CD4-positive, alpha-beta T cell treated with Interferon alpha-2 for 1 hour (primary cell): Measurements from ENCODE around the gene IGF2R.
"Not testable (repeated sequence)": the region's sequence is repeated elsewhere in the genome, so short reads cannot be mapped to it uniquely, and the experiment has no call there.

ENCODE experiments used
- DNase-seq, 2 donors: peaks; one replicate each; pipeline ENCODE4 v3.0.0-alpha.2; 2020 to 2022

IGF2R gene

GRCh38 chr6:160104821-160105517 lies 136.1 kb downstream of the IGF2R start:
- DNase-seq = no peak

DNA sequence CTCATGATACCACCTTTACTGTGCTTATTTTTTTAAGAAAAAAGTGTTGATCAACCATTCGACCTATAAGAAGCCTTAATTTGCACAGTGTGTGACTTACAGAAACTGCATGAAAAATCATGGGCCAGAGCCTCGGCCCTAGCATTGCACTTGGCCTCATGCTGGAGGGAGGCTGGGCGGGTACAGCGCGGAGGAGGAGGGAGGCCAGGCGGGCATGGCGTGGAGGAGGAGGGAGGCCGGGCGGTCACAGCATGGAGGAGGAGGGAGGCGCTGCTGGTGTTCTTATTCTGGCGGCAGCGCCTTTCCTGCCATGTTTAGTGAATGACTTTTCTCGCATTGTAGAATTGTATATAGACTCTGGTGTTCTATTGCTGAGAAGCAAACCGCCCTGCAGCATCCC lies 137.1 kb downstream of the IGF2R start:
- no peak for DNase-seq

GRCh38 chr6:160106701-160107100 lies 137.8 kb downstream of the IGF2R start:
- no peak for DNase-seq

DNA sequence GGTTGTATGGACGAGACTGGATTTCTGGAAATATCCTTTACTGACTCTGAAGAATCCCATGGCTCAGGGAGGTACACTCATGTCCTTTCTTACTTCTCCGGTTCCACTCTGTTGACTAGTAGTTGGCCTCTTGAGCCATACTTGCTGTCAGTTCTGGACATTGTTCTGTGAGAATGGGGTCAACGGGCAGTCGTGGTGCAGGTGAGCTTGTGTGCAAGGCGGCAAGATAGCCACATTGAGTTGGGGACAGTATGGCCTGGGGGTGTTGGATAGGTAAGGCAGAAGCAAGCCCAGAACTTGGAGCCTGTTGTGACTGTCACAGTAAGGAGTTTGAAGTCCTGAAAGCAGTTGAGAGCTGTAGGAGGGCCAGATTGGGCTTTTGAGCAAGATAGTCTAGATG lies 139.2 kb downstream of the IGF2R start:
- no peak for DNase-seq

DNA sequence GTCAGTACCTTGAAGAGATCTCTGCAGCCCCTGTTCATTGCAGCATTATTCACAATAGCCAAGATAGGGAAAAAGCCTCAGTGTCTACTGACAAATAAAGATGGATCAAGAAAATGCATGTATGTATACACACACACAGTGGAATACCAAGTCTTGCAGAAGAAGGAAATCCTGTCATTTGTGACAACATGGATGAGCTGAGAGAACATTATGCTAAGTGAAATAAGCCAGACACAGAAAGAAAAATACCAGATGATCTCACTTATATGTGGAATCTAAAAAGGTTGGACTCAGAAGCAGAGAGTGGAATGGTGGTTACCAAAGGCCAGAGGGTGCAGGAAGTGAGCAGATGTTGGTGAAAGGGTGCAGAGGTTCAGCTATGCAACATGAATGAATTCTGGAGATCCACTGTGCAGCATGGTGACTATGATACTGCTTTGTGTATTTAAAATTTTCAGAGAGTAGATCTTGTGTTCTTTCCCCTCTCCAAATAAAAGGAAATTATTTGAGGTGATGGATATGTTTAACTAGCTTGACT lies 141.8 kb downstream of the IGF2R start:
- DNase-seq = no peak

- no peak for DNase-seq
Measured at GRCh38 chr6:160111806-160112205, 142.9 kb downstream of the IGF2R start.

GRCh38 chr6:160112628-160113299 lies 143.9 kb downstream of the IGF2R start:
- DNase-seq = no peak

DNA sequence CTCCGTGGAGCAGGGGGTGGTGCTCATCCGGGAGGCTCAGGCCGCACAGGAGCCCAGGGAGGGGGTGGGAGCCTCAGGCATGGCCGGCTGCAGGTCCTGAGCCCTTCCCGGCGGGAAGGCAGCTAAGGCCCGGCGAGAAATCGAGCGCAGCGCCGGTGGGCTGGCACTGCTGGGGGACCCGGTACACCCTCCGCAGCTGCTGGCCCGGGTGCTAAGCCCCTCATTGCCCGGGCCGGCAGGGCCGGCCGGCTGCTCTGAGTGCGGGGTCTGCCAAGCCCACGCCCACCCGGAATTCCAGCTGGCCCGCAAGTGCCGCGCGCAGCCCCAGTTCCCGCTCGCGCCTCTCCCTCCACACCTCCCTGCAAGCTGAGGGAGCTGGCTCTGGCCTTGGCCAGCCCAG lies 145.7 kb downstream of the IGF2R start:
- DNase-seq = not testable (repeated sequence)

DNA sequence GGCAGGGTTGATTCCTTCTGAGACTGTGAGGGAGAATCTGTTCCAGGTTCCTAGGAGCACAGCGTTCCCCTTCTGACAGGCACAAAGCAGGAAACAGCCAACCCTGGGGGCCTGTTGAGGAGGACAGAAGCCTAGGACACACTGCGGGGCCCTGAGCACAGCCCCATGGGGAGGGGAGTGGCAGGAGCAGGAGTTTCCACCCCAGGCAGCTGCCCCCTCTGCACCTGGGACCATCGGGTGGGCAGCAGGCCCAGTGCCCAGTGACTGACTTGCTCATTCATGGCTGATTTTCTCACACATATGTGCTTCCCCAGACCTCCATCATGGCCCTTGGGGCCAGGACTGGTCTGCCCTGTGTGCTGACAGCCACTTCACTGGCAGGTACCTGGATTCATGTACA lies 146.5 kb downstream of the IGF2R start:
- no peak for DNase-seq

DNA sequence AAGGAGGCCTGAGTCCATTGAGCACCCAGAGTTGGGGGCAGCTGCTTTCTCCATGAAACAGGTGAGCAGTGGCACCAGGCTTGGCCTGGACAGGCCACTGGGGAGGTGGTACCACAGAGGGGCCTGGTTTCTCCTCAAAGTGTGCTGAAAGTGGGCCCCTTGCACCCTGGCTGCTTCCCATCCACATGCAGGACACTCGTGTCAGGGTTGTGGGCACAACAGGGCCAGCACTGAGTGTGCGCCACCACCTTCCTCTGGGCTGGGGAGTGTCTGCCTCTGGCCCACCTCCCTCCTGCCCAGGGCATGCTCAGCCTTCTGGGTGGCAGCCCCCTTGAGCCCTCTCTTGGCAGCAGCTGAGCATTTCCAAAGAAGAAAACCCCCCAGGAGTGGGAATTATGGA lies 147.5 kb downstream of the IGF2R start:
- DNase-seq = no peak

DNA sequence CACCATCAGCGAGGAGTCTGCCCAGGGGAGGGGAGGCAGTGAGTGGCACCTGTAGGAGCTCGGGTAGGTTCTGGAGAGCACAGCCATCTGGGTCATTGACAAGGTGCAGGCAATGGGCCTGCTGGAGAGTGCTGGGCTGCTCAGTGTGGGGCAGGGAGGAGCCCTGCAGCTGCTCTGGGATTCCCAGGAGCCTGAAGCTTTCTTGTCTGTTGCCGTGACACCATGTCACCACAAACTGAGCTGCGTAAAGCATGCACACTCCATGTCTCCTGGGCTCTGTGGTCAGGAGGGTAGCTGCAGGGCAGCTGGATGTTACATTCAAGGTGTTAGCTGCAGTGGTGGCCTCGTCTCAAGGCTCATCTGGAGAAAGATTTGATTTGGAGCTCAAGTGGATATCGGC lies 148.3 kb downstream of the IGF2R start:
- DNase-seq = no peak

DNA sequence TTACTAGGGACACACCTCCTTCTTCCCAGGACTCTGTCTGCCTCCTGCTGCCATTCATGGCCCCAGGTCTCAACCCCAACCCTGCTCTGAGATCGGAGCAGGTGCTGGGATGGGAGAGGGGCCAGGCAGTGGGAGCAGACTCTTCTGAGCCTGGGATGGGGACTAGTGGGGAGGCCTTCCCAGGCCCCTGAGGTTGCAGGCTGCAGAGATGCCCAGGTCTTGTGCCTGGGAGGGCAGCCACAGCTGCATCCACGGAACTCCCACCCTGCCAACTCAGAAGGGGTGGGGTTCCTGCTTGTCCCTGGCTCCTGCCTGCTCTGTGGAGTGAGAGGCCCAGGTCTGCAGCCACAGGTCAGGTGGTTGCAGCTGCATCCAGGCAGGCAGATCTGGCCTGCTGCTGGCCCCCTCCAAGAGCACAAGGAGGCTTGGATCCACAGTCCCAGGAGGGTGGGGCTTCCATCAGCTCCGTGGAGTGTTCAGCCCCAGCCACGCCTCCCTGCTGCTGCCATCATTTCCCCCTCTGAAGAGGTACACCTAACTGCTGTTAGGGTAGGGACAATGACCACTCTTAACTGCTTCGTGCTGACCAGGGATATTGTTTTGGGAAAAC lies 149.8 kb downstream of the IGF2R start:
- DNase-seq = no peak

DNA sequence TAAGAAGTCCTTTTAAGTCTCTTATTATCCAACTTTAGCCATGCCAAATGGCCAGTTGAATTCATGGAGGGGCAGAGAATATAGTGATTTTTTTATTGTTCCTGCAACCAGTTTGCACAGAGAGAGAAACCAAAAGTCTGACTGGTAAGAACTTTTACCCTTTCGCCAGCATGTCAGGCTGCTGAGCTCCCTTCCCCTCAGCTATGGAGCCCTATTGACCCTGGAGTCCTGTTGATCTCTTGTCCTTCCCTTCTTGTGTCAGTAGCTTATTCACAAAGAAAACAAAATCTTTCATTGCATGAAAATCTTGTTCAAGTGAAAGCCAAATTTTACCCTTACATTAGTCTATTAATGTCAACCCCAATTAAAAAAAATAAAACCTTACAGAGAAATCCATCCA lies 151.2 kb downstream of the IGF2R start:
- DNase-seq = no peak

- no peak for DNase-seq
Measured at GRCh38 chr6:160121558-160121957, 152.7 kb downstream of the IGF2R start, which contains the start of gene SLC22A1. TSS of gene SLC22A1 (plus strand) at chr6:160121815. CDS start at chr6:160121936, 121 bp downstream.

DNA sequence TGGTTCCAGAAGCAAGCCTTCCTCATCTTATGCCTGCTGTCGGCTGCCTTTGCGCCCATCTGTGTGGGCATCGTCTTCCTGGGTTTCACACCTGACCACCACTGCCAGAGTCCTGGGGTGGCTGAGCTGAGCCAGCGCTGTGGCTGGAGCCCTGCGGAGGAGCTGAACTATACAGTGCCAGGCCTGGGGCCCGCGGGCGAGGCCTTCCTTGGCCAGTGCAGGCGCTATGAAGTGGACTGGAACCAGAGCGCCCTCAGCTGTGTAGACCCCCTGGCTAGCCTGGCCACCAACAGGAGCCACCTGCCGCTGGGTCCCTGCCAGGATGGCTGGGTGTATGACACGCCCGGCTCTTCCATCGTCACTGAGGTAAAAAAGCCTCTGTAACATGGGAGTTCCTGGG lies 153.1 kb downstream of the IGF2R start:
- no peak for DNase-seq

GRCh38 chr6:160122744-160123143 lies 153.9 kb downstream of the IGF2R start:
- no peak for DNase-seq

DNA sequence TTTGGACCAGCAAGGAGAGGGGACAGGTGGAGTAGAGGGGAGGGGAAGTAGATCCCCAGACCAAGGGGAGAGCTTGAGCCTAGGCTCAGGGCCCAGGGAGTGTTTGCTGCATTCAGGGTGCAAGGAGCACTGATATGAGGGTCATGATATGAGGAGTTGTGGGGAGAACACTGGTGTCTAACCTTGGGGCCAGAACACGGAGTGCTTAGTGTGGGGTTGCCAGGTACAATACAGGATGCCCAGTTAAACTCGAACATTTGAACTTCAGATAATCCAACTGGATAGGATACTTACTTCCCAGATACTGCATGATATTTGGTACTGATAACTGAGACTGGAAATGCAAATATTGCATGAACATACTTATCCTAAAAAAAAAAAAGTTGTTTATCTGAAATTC lies 155.1 kb downstream of the IGF2R start:
- no peak for DNase-seq

DNA sequence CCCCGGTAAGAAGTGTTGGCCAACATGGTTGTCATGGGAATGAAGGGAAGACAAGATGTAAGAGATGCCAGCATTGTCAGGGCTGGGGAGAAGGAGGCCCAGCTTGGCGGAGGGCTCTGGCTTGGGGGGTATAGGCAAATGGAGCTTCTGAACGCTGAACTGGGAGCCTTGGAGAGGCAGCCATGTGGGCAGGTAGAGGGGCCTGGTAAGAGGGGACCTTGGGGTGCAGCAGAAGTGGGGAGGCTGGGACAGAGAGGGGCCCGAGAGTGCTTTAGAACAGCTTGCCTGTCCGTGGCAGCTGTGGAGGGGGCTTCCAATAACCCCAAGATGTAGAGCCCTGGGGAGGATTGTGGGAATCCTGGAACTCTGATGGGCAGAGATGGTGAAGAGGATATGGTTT lies 155.7 kb downstream of the IGF2R start:
- DNase-seq = no peak

DNA sequence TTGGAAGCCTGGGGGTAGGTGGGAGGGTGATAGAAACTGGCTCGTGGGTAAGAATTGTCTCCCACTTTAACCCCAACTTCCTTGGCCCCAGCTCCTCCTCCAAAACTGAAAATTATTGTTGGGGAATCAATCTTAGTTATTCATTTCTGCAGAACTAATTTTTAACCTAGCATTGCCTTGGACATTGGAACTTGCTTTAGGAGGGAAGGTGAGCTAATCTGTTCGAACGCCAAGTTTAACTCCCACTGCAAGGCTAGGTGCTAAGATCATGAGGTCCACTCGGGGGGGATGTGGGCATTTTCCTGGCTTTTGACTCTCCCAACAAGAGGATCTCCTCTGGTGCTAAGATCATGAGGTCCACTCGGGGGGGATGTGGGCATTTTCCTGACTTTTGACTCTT lies 156.2 kb downstream of the IGF2R start:
- DNase-seq = not testable (repeated sequence)

GRCh38 chr6:160127270-160128124 lies 158.6 kb downstream of the IGF2R start:
- DNase-seq = no peak

- DNase-seq = no peak
Measured at GRCh38 chr6:160128125-160128683, 159.3 kb downstream of the IGF2R start.

GRCh38 chr6:160128879-160129516 lies 160.1 kb downstream of the IGF2R start:
- DNase-seq = no peak
